SIG-M5 (cell line): Measurements from ENCODE around the gene PTPN22.

Source experiments
- DNase-seq: peaks from one replicate; lab custom pipeline; 2025; lab: John Stamatoyannopoulos, UW

Gene PTPN22

DNA sequence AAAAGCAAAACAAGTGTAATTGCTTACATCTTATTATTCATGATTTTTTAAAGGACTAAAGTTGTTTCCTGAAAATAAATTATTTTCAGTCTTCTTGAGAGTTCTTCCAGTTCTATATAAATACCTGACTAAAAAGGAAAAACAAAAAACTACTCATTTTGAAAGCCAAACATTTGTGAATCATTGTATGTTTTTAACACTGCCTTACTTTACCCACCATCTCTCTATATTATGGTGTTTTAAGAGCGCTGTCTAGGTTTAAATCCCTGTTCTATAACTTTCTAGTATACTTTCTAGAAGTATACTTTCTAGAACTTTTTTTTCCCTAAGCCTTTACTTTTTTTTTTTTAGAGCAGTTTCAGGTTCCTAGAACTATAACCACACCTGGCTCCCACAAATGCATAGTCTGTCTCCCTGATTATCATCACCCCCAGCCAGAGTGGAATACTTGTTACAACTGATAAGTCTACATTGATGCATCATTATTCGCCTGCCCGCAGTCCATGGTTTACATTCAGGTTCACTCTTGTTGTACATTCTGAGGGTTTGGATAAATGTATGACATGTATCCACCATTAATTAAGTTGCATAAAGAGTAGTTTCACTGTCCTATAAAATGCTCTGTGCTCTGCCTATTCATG, 69.0 kb downstream of the PTPN22 start:
- no peak for DNase-seq

DNA sequence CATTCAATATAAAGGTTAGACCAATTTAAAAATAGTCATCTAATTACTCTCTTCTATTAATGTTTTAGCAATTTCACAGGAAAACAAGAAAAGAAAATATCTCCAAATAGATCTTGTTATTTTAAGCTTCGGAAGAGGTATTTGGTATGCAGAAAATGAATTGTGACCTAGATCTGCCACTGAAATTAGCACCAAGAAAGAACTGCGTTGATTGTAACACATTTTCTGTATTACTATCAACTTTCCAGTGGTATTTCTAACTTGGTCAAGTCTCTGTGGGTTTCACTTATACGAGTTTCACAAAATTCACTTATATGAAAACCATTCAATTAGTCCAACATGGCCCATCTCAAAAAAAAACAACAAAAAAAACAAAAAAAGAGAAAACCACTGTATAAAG, 71.0 kb downstream of the PTPN22 start:
- DNase-seq = no peak

DNA sequence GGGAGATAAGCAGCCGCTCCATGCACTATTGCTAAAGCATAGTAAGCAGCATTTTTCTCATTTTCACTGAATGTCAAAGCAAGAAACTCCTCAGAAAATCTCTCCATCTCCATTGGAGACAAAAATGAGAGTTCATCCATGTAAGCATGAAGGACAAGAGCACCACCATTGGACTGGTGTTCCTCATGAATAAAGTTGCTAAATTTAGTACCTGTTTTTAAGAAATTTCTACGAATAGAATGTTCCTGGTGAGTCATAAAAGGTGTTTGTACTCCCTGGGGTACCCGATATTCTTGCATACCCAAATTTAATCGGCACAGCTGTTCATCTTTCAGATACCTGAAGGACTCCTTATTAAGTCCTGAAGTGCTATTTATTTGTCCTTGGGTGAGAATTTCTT, 74.0 kb downstream of the PTPN22 start:
- no peak for DNase-seq

DNA sequence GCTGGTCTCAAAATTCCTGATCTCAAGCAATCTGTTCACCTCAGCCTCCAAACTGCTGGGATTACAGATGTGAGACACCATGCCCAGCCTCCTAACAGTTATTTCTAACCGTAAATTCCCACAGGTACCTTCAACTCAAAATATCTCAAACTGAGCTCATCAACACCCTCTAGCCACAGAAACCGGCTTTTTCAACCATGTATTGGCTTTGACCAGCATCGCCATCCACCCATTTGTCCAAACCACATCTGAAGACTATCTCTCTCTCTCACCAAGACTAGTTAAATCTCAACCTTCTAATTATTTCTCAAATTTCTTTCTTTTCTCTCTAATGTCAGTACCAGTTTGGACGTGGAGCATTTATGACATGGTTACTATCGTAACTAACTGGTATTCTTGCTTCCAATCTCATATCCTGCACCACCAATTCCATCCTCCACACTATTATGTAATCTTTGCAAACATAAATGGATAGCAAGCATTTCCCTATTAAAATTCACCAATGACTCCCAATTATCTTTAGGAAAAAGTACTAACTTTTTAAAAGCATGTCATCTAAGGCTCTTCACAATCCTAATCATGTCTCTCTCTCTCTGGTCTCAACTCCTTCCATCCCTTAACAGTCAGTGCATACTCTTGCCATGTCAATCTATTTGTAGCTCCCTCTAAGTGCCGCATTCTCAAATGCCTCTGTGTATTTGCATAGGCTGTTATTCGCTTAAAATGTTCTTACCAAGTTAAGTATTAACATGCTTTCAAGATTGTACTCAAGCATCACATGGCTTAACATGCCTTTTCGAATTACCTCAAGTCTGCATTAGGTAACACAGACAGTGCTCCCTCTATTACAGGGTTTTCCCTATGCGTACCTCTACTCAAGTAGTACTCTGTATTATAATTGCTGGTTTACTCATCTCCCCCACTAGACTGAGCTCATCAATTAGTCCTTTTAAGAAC, 77.4 kb downstream of the PTPN22 start:
- no peak for DNase-seq

DNA sequence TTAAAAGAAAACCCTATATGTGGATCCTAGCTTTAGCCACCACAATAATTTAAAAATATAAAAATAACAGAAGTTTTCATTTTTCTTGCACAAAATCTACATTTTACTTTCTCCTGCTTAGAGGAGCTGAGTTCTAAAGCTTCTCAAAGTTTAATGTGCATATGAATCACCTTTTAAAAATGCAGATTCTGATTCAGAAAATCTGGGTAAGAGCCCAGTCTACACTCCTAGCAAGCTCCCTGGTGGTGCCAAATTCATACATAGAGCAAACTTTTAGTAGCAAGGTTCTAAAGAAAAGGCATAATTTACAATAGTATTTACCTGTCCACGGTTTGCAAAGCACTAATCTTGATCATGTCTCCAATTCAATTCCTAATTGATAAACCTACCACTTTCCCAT, 78.5 kb downstream of the PTPN22 start:
- DNase-seq = no peak

DNA sequence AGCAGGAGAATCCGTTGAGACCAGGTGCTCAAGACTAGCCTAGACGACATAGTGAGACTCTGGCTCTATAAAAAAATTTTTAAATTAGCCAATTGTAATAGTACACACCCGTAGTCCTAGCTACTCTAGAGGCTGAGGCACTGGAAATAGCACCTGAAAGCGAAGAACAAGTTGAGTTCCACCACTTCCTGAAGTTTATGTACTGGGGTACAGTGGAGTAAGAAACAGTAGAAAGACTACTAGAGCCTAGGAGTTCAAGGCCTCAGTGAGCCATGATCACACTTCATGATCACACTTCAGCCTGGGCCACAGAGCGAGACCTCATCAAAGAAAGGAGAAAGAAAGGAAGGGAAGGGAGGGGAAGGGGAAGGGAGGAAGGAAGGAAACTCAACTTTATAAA, 79.0 kb downstream of the PTPN22 start:
- no peak for DNase-seq

DNA sequence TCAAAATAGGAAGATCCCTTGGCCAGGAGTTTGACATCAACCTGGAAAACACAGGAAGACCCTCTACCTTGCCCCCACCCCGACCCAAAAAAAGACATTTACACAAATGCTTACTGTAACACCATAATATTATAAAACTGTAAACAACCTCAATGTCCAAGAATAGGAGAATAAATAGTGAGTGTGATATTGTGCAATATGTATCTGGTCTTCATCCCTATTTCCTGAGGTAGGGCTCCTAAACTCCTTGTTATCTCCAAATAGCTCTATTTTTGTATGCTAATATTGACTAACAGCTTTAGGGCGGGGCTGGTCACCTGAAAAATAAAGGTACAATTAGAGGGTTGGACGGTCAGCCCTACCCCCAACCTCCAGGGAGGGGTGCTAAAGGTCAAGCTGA, 82.7 kb downstream of the PTPN22 start:
- no peak for DNase-seq

DNA sequence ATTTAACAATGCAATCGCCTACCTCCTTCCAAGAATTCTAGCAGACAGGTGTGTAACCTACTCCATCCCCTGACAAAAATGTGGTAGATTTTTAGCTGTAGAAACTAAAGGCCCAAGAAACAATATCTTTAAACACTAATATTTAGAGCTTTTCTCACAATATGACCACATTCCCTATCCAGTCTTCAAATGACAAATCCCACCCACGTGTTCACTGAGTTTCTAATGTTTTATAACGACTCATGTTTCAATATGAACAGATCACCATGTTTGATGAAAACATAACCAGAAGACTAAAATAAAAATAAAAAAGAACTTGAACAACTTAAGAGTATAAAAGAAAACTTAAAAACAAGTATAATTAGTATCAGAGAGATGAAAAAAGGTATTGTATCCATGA, 83.8 kb downstream of the PTPN22 start:
- DNase-seq = no peak

DNA sequence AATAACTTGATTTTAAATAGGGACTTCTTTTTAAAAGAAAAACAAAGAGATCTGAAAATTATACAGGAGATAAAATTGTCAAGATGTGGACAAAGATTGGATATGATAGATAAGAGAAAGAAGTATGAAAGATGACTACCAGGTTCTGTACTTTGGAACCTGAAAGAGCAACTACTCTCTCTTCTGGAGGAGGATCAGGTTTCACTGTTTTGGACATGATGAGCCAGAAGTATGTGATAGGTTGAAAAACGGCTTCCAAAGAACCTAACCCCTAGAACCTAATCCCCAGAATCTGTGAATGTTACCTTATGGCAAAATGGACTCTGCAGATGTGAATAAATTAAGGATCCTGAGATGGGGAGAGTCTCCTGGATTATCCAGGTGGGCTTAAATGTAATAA, 85.4 kb downstream of the PTPN22 start:
- no peak for DNase-seq

DNA sequence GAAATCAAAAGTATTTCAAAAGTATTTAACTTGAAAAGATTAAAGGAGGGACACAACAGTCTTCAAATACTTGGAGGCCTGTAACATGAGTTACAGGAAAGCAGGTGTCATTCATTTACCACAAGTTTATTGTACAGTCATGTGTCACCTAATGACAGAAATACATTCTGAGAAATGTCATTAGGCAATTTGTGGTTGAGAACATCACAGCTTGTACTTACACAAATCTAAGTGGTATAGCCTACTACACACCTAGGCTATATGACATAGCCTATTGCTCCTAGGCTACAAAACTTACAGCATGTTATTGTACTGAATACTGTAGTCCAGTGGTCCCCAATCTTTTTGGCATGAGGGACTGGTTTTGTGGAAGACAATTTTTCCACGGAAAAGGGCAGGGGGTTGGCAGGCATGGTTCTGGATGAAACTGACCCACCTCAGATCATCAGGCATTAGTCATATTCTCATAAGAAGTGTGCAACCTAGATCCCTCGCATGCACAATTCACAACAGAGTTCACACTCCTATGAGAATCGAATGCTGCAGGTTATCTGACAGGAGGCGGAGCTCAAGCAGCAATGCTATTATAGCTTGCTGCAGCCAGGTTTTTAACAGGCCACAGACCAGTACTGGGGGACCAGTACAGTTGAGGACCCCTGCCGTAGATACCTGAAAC, 87.3 kb downstream of the PTPN22 start:
- no peak for DNase-seq

DNA sequence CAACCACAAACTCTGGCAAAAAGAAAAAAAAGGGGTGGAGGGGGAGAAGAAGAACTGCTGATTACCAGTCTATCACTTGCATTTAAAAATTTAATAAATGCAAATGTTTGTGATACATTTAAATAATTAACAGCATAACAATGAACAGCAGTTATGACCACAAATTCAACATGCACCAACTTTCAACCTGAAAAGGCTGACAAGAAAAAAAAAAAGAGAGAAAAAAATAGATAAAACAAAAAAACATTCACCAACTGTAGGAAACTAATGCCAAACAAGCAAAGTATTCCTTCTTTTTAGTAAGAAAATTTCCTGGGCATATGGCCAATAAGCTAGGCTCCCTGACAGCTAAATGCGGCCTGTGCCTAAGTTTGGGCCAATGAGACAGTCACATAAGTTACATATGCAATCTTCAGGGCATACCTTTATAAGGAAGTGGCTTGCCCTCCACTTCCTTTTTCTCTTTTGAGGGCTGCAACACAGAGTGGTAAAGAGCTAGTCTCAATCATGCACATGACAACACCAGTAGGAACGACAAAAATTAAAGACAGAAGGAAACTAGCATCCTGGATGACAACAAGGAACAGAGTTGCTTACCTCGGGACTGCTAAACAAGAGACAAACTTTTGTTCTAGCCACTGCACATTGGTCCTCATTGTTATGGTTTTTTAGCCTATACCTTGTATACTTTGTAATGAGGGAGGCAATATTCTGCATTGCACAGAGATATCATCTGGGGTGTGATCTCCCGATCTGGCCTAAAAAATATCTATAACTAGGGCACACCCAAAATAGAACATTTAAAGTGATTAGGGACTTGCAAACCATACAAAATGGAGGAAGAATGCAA, 88.0 kb downstream of the PTPN22 start:
- peak; percentile 69 for DNase-seq

DNA sequence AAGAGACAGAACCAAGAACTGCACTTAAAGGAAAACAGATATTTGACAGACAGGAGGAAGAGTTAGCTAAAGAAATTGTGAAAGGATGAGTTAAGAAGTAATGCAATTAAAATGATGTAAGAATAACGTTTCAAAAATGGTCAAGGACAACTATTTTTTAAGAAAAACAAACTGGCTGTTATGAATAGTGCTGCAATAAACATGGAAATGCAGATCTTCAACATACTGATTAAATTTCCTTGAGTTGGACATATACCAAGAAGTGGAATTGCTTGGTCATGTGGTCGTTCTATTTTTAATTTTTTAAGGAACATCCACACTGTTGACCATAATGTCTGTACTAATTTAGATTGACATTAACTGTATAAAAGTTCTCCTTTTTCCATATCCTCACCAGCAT, 89.1 kb downstream of the PTPN22 start:
- no peak for DNase-seq

DNA sequence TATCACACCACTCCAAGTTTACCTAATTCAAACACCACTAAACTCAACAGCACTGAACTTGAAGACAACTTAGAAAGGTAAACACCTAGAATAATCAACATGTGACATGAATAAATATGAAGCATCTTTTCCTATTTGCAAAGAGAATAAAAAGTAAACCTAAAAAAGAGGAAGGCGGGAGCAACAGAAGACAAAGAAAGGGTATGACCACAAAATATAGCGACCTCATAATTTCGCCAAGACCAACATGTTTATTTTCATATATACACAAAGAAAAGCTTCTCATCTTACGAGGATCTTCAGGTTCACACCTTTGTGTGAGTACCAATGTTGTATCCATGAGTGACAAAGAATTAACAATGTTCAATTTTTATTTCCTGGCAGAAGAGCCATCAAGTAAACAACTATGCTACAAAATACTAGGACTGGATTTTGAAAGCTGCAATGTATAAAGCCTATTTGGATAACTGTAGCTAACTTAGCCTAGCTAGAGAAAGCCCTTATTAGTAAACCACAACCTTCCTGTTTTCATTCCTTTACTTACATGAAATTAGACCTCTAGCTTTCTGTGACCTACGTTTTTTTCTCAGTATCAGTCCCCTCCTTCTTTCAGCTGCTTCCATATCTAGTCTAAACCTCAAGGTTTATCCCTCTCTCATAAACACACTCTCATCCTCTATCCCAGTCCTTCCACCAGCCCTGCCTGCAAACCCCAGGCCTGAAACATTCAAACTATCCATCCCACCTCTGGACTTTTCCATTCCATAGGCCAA, 91.0 kb downstream of the PTPN22 start:
- no peak for DNase-seq

DNA sequence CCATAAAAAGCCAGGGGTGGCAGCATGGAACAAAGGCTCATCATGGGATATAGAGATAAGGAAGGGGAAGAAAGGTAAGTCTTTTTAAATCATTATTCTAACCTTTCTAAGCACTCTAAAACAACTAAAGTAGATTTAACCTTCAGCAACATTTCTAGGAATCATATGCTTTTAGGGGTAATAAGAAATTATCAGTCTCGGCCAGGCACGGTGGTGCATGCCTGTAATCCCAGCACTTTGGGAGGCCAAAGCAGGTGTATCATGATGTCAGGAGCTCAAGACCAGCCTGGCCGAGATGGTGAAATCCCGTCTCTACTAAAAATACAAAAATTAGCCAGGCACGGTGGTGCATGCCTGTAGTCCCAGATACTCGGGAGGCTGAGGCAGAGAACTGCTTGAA, 92.0 kb downstream of the PTPN22 start:
- no peak for DNase-seq

DNA sequence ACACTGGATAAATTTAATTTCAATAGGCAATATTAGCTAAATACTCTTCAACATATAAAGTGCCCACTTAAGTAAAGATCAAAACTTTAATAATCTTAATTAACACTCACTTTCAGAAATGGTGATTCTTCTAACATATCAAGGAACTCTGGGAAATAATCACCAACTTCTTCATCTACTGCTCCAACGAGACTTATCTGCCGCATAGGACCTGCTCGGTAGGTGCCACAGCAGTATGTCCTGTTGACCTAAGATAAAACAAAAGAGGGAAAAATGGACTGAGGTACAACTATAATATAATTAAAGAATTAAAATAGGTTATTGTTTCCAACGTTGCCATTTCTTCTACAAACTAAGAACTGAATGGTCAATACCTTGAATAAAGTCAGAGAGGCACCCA, 94.0 kb downstream of the PTPN22 start:
- no peak for DNase-seq

DNA sequence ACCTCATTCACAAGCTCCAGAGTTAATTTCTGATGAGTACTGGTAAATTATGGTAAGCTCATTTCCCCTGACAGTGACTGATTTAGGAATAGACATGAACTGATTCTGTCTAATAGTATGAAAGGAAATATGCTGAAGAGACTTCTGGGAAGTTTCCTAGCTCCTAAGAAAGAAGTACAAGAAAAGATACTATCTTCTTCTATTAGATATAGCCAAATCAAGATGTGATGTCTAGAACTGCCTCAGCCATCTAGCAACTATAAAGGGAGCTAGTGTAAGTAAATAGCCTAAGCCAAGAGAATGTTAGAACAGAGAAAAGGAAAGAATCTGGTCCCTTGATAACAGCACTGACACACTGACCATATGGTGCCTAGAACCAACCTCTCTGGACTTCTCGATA, 101.5 kb downstream of the PTPN22 start:
- DNase-seq = no peak

DNA sequence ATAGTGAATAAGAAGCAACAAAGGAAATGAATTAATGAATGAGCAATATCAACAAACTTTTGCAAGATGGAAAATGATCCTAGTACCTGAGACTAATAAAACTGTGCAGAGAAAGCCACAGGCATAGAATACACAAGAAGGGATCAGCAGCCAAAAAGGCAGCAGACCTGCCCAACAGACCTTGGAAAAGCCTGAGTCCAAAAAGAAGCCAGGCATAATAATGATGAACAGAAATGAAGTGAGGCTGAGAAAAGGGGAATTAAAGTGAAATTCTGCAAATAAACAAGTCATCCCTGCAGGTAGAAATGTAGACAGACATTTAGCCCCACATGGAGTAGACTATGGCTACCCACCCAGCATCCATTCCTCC, 101.9 kb downstream of the PTPN22 start:
- DNase-seq = no peak

DNA sequence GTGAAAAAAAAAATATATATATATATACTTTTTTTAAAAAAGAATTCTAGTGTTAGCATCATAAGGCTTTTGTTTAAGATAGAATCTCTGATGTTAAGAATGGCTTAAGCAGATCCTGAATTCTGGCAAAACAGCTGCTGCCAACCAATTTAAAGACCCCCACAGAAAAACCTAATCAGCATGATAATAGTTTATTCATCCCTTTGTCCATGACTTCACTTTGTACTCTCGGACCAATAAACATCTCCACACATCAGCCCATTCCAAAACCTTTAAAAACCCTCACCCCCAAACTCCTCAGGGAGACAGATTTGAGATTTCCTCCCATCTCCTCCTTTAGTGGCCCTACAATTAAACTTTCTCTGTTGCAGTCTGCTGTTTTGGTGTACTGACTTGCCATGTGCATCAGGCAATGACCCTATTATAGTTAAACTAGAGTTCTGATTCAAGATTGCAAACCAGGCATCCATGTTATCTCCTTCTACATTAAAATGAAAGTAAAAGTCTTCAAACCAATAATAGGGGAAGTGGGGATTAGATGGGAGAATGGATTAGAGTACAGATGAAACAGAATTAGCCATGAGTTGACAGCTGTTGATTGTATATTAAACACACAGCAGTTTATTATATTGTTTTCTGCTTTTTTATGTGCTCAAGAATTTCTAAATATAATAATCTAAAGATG, 102.5 kb downstream of the PTPN22 start:
- DNase-seq = no peak

DNA sequence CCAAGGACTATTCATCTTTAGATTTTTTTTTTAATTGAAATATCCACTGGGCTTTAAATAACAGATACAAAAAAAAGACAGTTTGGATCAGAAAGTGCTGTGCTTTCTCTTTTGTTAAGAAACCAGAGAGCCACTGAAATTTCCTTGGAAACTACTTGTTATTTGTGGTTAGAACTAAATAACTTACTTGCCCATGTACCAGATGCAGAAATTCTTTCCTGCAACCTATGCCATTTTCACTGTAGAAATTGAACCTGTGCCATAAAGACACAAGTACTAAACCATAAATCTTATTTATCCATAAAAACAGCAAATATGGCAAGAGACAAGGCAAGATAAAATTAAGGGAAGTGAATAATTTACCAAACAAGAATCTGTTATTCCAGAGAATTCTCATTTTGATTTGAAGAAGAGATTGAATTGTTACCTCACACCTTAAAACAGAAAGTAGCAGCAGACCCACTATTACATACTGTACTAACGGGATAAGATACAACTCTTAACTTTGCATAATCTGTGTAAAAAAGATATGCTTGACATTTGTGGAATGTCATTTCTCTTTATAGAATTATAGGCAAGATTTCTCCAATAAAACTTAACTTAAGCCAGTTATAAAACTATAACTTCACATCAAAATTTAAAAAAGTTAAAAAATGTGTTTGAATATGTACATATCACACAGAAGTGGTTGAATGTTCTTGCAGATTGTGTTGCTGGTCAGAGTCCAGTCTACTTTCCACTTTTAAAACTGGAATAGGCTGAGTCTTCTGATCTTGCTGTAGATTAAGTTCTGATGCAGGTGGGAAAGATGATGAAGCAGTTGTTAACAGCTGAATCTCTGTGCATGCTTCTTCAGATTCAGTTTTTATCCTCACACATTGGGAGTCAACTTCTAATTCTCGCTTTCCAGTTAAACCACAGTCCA, 105.9 kb downstream of the PTPN22 start:
- DNase-seq = no peak
